ENCODE results near the gene EPHA3.

- TF ChIP-seq, protein P1, sequence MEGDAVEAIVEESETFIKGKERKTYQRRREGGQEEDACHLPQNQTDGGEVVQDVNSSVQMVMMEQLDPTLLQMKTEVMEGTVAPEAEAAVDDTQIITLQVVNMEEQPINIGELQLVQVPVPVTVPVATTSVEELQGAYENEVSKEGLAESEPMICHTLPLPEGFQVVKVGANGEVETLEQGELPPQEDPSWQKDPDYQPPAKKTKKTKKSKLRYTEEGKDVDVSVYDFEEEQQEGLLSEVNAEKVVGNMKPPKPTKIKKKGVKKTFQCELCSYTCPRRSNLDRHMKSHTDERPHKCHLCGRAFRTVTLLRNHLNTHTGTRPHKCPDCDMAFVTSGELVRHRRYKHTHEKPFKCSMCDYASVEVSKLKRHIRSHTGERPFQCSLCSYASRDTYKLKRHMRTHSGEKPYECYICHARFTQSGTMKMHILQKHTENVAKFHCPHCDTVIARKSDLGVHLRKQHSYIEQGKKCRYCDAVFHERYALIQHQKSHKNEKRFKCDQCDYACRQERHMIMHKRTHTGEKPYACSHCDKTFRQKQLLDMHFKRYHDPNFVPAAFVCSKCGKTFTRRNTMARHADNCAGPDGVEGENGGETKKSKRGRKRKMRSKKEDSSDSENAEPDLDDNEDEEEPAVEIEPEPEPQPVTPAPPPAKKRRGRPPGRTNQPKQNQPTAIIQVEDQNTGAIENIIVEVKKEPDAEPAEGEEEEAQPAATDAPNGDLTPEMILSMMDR (IDR thresholded peaks at IDR 0.05): no peak
- TF ChIP-seq POLR2A (IDR thresholded peaks at IDR 0.05): no peak
Measured at GRCh38 chr3:89426060-89426459, 318.6 kb downstream of the EPHA3 start.

Data from body of pancreas (tissue), 4 donors.